ENCODE measurements around the gene HUS1. TPM values are rescaled to one million over a fixed set of nuclear protein-coding genes. Genes with fewer than 3 reads are reported as not detected.
A peak's percentile ranks its signal among the peaks of the same experiment; 100 is the strongest.
"Not testable (repeated sequence)": the region's sequence is repeated elsewhere in the genome, so short reads cannot be mapped to it uniquely, and the experiment has no call there.

Gene HUS1
- total RNA-seq, 1 donor from 2014 or later: 28.4 TPM

- DNase-seq (no peak), ATAC-seq (no peak)
- intact Hi-C loops (cut with micrococcal nuclease): no loop called here
These were observed 9.3 kb upstream of the HUS1 start for GRCh38 chr7:47988496-47989386.

DNA sequence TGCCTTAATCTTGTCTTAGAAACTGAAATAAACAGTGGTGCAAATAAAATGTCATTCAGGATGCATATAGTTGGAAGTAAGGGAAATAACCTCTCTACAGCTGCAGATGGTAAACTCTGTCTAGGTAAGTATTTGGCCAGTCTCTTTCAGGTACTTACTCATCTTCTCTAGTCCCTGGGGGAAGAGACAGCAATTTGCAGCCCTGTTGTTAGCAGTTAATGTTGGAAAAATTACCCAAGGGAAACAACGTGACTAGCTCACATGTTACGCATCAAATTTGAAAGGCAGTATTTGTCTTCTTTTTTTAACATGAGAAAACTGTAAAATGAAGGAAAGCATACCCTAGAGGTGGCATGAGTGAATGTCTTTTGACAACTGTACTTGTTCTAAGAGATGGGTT is 3.2 kb upstream of the HUS1 start:
- ATAC-seq (no peak), DNase-seq (no peak)
- intact Hi-C loops (cut with micrococcal nuclease): no loop called here

DNA sequence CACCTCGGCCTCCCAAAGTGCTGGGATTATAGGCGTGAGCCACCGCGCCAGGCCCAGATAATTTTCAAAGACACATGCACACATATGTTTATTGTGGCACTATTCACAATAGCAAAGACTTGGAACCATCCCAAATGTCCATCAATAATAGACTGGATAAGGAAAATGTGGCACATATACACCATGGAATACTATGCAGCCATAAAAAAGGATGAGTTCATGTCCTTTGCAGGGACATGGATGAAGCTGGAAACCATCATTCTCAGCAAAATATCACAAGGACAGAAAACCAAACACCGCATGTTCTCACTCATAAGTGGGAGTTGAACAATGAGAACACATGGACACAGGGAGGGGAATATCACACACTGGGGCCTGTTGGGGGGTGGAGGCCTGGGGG is 1.2 kb upstream of the HUS1 start:
- DNase-seq; ATAC-seq; intact Hi-C loops (cut with micrococcal nuclease): not testable (repeated sequence)

DNA sequence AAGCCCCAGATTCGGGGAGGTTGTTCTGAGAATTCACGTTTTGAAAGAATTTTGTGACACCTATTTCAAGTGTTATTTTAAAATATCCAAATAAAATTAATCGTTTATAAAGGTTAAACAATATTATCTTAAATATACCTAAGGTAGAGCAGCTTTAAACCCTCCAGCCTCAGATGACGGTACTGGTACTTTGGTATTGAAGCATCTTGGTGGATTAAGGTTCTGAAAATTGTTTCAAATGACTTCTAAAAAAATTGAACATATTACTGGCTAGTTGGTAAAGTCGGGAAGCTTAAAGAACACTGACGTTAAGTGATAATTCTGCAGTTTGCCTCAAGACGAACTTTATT is 392 bp upstream of the HUS1 start:
- ATAC-seq (no peak), DNase-seq (no peak)
- intact Hi-C loops (cut with micrococcal nuclease): no loop called here

GRCh38 chr7:47978790-47979144 is 648 bp downstream of the HUS1 start:
- ATAC-seq: peak; percentile 35
- no peak for DNase-seq
- intact Hi-C loops (cut with micrococcal nuclease): no loop called here

DNA sequence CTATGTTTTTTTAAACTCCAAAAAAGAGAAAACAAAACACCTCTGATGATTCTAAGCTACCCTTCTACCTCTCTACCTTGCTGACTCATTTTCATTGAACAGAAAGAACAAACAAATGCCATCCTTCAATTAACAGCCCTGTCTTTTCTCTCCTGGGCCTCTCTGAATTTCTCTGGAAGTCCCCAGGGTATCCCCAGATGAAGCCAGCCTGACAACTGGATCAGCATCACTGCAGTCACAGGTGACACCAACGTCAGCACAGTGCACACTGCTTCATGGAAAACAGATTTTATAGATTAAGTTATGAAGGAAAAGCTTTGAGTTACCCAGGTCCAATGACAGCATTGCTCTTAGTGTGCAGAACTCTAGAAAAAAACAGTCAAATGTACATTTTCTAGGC is 5.7 kb downstream of the HUS1 start:
- intact Hi-C loops (cut with micrococcal nuclease): no loop called here
- ATAC-seq (no peak), DNase-seq (no peak)

- ATAC-seq (no peak), DNase-seq (no peak)
- intact Hi-C loops (cut with micrococcal nuclease): no loop called here
These were observed 8.7 kb downstream of the HUS1 start for GRCh38 chr7:47970761-47971160.

GRCh38 chr7:47968847-47969774 is 10.3 kb downstream of the HUS1 start:
- ATAC-seq: peak; percentile 65
- DNase-seq: peak; percentile 66
- intact Hi-C loops (cut with micrococcal nuclease): no loop called here

GRCh38 chr7:47967708-47968107 is 11.7 kb downstream of the HUS1 start:
- ATAC-seq (no peak), DNase-seq (no peak)
- intact Hi-C loops (cut with micrococcal nuclease): no loop called here

GRCh38 chr7:47967123-47967522 is 12.3 kb downstream of the HUS1 start:
- peak; percentile 75 for ATAC-seq
- intact Hi-C loops (cut with micrococcal nuclease): no loop called here

DNA sequence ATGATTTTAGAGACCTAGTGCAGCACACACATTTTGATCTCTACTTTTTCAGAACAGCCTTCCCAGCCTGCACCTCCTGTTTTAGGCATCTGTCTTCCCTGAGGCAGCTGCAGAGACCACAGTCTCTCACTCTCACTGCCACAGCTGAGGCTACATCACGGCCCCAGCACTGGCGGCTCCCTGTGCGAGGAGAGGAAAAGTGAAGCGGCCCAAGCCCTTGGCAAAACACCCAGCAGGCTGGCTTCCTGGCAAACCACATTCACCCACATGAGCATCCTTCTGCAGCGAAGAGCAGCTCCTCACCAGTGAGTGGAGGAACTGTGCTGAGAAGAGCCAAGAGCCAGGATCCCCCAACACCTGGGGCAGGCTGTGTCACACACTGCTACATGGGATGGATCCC is 14.0 kb downstream of the HUS1 start:
- intact Hi-C loops (cut with micrococcal nuclease): no loop called here

More at GRCh38 chr7:47967123-47967522, 12.3 kb downstream of the HUS1 start:
- peak; percentile 41 for DNase-seq

GRCh38 chr7:47962262-47962661 is 17.2 kb downstream of the HUS1 start:
- intact Hi-C loops (cut with micrococcal nuclease): no loop called here
- ATAC-seq (no peak), DNase-seq (no peak)

More for the DNA sequence above, 14.0 kb downstream of the HUS1 start:
- DNase-seq (no peak), ATAC-seq (no peak)

GRCh38 chr7:47957156-47957555 is 22.3 kb downstream of the HUS1 start:
- intact Hi-C loops (cut with micrococcal nuclease): no loop called here
- DNase-seq: no peak
- ATAC-seq: no peak

DNA sequence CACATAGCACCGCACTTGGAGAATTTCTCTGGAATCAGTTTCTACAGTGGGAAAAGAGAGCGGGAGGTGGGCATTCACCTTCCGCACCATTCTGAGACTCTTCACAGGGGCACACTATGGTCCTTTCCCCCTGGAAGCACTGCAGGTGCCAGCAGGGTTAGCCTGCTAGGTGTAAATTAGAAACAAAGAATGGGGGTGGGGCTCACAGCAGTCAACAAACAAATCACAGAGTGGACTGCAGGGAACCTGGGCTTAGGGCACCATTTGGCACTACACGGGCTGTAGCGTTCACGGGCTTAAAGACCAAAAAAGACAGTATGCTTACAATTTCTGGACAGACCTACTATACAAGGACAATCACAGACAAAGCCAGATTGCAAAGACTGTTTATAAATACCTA is 23.2 kb downstream of the HUS1 start:
- ATAC-seq: no peak
- intact Hi-C loops (cut with micrococcal nuclease): no loop called here
- DNase-seq: no peak

- ATAC-seq: no peak
- intact Hi-C loops (cut with micrococcal nuclease): no loop called here
- no peak for DNase-seq
These were observed 25.0 kb downstream of the HUS1 start for GRCh38 chr7:47954231-47954911.

DNA sequence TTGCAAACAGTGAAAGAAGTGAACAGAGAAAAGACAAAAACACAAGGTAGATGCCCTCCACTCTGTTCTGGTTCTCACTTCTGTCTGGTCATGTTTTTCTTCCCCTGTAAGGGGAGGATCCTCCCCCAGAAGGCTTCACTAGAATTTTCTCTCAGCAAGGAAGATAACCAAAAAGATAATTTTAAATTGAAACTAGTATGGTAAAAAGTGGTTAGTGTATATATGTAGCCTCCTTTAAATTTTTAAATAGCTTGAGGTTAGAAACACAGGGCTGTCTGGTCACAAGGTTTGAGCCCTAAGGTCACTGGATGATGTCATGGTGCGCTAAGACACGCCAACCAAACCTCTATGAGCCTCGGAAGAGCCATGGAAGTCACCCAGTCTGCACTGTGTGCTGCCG is 25.6 kb downstream of the HUS1 start:
- DNase-seq (no peak), ATAC-seq (no peak)

DNA sequence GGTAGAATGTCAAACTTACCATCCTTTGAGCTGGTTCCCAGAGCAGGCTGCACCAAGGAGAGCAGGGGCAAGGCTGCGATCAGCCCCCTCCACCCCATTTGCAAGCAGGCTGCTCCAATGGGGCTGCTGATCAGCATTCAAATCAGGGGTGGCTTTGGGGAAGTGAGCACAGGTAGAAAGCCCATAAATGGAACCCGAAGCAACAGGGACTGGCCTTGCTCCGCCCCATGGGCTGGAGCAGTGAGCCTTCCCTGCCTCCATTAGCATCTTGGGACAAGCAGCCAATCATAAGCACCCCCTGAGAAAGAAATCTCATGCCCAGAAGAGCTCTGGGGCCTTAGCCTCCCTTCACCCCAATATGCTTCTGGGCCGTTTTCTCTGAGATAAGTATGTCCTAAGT is 27.2 kb downstream of the HUS1 start:
- intact Hi-C loops (cut with micrococcal nuclease): no loop called here
- ATAC-seq (no peak), DNase-seq (no peak)

More for the DNA sequence above, 25.6 kb downstream of the HUS1 start:
- intact Hi-C loops (cut with micrococcal nuclease): no loop called here

DNA sequence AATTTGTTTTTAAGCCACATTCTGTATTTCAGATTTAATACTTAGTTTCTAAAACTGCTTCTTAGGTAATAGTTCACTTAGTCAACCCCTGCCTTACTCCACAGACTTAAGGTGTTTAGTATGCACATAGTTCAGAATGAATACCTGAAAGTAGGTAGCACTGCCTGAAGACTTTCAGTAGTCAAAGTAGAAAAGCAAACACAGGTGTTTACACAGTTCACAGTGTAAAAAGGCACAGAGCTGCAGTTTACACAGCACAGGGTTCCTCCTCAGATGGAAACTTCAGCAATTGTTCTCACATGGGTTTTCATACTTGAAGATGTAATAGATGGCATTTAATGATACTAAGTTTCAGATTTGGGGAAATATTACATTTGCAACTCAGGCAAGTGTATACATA is 28.0 kb downstream of the HUS1 start:
- DNase-seq (no peak), ATAC-seq (no peak)
- intact Hi-C loops (cut with micrococcal nuclease): no loop called here

DNA sequence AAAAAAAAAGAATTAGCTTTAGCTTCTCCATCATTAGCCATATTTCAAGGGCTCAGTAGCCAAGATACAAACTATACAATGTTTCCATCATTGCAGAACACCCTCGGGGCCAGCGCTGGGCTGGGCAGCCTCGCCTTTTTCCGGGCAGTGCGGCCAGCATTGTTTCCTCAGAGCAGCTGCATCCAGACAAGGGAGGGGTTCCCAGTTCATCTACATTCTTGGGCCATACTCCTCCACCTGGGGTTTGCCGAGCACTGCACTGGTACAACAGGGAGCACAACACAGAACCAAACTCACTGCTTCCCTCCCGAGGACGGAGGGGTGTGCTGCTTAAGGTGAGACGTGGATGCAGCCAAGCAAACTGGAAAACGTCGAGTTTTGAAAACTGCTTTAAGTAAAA is 28.7 kb downstream of the HUS1 start:
- ATAC-seq (peak; percentile 81), DNase-seq (peak; percentile 53)
- intact Hi-C loops (cut with micrococcal nuclease): no loop called here

DNA sequence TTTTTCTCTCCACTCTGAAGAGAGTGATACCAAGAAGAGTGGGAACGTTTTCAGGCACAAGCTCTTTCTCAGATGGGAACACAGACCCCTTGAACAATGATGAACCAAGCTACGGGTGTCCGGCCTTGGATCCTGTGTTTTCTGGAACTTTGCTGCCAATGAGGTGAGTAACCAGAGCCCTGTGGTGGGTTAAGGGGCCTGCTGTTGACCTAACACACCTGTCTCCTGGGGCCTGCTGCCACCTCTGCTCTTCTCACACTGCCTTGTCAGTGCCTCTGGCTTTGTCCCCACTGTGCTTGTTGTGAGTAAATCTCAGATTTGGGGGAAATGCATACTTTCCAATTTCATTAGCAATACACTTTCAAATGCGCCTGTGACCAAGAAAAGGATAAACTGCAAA is 29.7 kb downstream of the HUS1 start:
- DNase-seq: no peak
- intact Hi-C loops (cut with micrococcal nuclease): loop anchor here (10.0 kb wide), 1 partner anchor 155 kb away; no protein-coding TSS in a partner anchor
- ATAC-seq: no peak
